Testis (tissue), 3 donors: ENCODE measurements around the gene PTCH1. TPM values are rescaled to one million over a fixed set of nuclear protein-coding genes. Genes with fewer than 3 reads are reported as not detected.

ENCODE experiments used
- DNase-seq: peaks from one replicate; pipeline ENCODE4 v3.0.0-alpha.2; 2019
- H3K27ac ChIP-seq, 2 donors: fragments of 200-600 bp; sonication (generic); one replicate each; pipeline ENCODE4 v1.5.1; 2019
- H3K27me3 ChIP-seq: fragments of 200-600 bp; sonication (generic); one replicate; pipeline ENCODE4 v1.5.1; 2019
- H3K36me3 ChIP-seq: fragments of 200-600 bp; sonication (generic); one replicate; pipeline ENCODE4 v1.5.1; 2017; ENCODE audit warnings: low read depth; ENCODE audit errors: missing control alignments
- H3K4me1 ChIP-seq: fragments of 200-600 bp; sonication (generic); one replicate; pipeline ENCODE4 v1.5.1; 2019
- H3K4me3 ChIP-seq, 2 donors: fragments of 200-600 bp; sonication (generic); one replicate each; pipeline ENCODE4 v1.5.1; 2017 to 2019
- H3K9me3 ChIP-seq: fragments of 200-600 bp; sonication (generic); one replicate; pipeline ENCODE4 v1.5.1; 2017
- POLR2A ChIP-seq: fragments of 450-650 bp; IDR thresholded peaks from one replicate; pipeline ENCODE4 v1.6.1; 2017; ENCODE audit warnings: antibody characterized with exemption, mild to moderate bottlenecking, moderate library complexity
- WGBS, 2 donors: methylation state at CpG; one replicate each; pipeline ENCODE4 v1.1.5; 2018; 5-methylcytosine and 5-hydroxymethylcytosine counted together
- intact Hi-C: fragments of 100-400 bp; cut with DNase I; formaldehyde crosslinking; loops from one replicate; pipeline ENCODE4 v1.15.1; 2023; ENCODE audit warnings: low total_unique reads
- polyA plus RNA-seq: library from polyadenylated mRNA; stranded (reverse); fragments of 350-450 nt; fragmentation: Illumina TruSeq; extraction: RNeasy Lipid Tissue Mini Kit (QIAGEN cat#74804); gene quantifications from one replicate; pipeline ENCODE4 v1.2.3, GENCODE V29; 2014; ENCODE audit warnings: low read depth, low replicate concordance; ENCODE audit not compliant: insufficient read depth
- total RNA-seq, 2 donors: library from RNA; depleted of rRNA; stranded (reverse); fragments of >200 nt; gene quantifications; one replicate each; pipeline ENCODE4 v1.2.3, GENCODE V29; 2016
- TF ChIP-seq, protein P1 (sequence below), 3 experiments: fragments of 450-650 bp in 2 of 3; fragments of 200-600 bp in 1 of 3; sonication (generic) in 1 of 3; IDR thresholded peaks; one replicate each; pipeline ENCODE4 v1.5.1; 2016 to 2019; ENCODE audit warnings: antibody characterized with exemption in 3 of 3, mild to moderate bottlenecking in 2 of 3, moderate library complexity in 1 of 3

PTCH1 gene
- total and polyA plus RNA-seq, 3 donors from 2014 or later, result 51.1 to 127 (median 93.5) TPM

DNA sequence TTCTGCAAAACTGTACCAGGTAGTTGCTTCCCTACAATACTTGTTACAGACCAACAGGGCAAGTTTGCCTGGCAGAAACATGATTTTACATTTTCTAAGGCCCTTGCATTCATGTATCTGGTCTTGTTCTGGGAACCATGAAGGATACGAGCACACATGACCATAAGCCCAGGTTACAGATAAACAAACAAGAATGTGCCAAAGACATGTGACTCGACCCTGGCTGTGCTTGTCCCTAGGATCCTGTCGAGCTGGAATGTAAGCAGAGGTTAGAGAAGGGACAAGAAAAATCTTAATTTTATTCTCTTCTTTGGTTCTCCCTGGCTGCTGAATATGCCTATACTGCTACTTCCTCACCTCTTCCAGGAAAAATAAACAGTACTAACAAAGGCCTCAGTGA, 32.5 kb downstream of the PTCH1 start:
- H3K36me3 ChIP-seq, result no peaks in the 10 kb centered on the region
- no peak overlapping the region for H3K27ac ChIP-seq
- no peak for DNase-seq
- WGBS, 2 donors, result 44 to 53% methylated on average over 3 of the region's 3 CpGs
- H3K27me3 ChIP-seq, result no peaks in the 10 kb centered on the region
- peaks cover 35% of the 10 kb centered on the region for H3K4me1 ChIP-seq
- H3K9me3 ChIP-seq, result no peaks in the 10 kb centered on the region
- H3K4me3 ChIP-seq, result no peak overlapping the region
- intact Hi-C loops, result no loop called here
- TF ChIP-seq POLR2A, result no peak
- TF ChIP-seq, protein P1, sequence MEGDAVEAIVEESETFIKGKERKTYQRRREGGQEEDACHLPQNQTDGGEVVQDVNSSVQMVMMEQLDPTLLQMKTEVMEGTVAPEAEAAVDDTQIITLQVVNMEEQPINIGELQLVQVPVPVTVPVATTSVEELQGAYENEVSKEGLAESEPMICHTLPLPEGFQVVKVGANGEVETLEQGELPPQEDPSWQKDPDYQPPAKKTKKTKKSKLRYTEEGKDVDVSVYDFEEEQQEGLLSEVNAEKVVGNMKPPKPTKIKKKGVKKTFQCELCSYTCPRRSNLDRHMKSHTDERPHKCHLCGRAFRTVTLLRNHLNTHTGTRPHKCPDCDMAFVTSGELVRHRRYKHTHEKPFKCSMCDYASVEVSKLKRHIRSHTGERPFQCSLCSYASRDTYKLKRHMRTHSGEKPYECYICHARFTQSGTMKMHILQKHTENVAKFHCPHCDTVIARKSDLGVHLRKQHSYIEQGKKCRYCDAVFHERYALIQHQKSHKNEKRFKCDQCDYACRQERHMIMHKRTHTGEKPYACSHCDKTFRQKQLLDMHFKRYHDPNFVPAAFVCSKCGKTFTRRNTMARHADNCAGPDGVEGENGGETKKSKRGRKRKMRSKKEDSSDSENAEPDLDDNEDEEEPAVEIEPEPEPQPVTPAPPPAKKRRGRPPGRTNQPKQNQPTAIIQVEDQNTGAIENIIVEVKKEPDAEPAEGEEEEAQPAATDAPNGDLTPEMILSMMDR (IDR thresholded peaks at IDR 0.05), result no peak

DNA sequence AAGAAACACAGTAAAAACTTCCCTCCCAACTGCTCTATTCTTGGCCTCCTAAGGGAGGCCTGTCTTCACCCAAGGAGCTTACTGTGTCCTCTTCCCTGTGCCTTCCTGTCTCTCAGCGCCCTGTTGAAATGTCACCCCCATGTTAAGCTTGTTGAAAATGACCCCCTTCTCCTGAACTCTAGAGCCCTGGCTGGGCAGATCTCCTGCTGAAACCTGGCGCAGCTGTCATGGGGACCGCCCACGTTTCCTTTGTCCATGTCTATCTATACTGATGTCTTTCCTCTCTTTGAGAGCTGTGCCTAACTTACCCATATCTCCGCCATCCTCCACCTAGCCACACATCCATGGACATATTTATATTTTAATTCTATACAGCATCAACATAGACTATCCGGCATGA, 33.3 kb downstream of the PTCH1 start:
- Histone ChIP-seq H3K4me1 (peaks cover 35% of the 10 kb centered on the region), H3K4me3 (no peak overlapping the region), H3K27ac (no peak overlapping the region), H3K27me3 (no peaks in the 10 kb centered on the region), H3K36me3 (no peaks in the 10 kb centered on the region), H3K9me3 (no peaks in the 10 kb centered on the region)
- TF ChIP-seq, protein P1 (IDR thresholded peaks at IDR 0.05), result no peak
- no peak for TF ChIP-seq POLR2A
- 72 to 88% methylated on average over 6 of the region's 6 CpGs for WGBS, 2 donors
- no peak for DNase-seq
- intact Hi-C loops, result no loop called here

DNA sequence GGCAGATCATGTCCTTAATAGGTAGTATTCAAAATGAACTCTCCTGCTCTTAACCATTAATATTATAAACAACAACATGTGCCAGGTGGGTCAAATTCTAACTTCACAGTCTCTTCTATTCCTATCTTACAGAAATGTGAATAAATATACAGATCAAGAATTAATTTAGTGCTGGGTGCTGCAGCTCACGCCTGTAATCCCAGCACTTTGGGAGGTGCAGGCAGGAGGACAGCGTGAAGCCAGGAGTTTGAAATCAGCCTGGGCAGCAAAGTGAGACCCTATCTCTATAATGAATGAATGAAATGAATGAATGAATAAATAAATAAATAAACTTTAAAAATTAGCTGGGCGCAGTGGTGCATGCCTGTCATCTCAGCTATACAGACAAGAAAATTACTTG, 34.1 kb downstream of the PTCH1 start:
- no peak for DNase-seq
- no peaks in the 10 kb centered on the region for H3K9me3 ChIP-seq
- WGBS, 2 donors, result 77 to 85% methylated on average over 3 of the region's 3 CpGs
- no peak for TF ChIP-seq POLR2A
- TF ChIP-seq, protein P1 (IDR thresholded peaks at IDR 0.05), result no peak
- no peaks in the 10 kb centered on the region for H3K27me3 ChIP-seq
- no peak overlapping the region for H3K4me3 ChIP-seq
- H3K36me3 ChIP-seq, result no peaks in the 10 kb centered on the region
- peaks cover 32% of the 10 kb centered on the region for H3K4me1 ChIP-seq
- intact Hi-C loops, result no loop called here
- H3K27ac ChIP-seq, result no peak overlapping the region

DNA sequence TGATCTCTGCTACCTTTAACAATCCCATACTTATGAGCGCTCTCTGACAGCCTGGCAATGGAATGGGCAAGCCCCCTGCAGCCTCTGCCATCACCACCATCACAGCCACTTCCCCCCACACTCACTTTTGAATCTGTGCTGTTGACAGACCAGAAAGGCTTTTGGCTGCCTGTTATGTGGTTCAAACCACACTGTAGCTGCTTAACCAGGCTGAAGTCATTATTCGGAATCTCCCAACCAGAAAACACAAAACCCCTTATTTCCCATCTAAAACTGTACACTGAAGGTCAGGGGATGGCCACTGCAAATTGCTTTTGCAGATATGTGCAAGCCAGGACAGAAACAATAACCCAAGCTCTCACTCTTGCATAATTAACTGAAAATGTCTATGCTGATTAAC, 35.8 kb downstream of the PTCH1 start:
- no peaks in the 10 kb centered on the region for H3K36me3 ChIP-seq
- no peak overlapping the region for H3K27ac ChIP-seq
- no peak for DNase-seq
- no peaks in the 10 kb centered on the region for H3K27me3 ChIP-seq
- no peaks in the 10 kb centered on the region for H3K9me3 ChIP-seq
- no peak overlapping the region for H3K4me3 ChIP-seq
- TF ChIP-seq POLR2A, result no peak
- TF ChIP-seq, protein P1 (IDR thresholded peaks at IDR 0.05), result no peak
- peaks cover 17% of the 10 kb centered on the region for H3K4me1 ChIP-seq
- intact Hi-C loops, result no loop called here
- 79 to 80% methylated on average over 2 of the region's 2 CpGs for WGBS, 2 donors

DNA sequence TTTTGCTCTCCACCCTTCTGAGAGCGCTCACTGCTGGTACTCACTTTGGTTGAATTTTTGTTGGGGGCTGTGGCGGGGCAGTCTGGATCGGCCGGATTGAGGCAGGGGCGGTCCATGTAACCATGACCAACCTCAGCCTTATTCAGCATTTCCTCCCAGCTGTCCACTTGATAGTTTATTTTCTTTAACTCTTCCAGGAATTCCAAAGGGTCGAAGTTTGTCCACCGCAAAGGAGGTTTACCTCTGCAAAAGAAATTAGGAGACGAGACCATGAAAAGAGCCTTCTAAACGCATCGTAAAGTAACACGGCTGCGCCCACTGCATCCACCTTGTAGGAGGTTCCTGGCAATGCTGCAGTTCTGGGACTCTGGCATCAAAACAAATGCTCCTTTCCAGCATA, 36.4 kb downstream of the PTCH1 start:
- peaks cover 10% of the 10 kb centered on the region for H3K4me1 ChIP-seq
- no peaks in the 10 kb centered on the region for H3K9me3 ChIP-seq
- H3K4me3 ChIP-seq, result no peak overlapping the region
- H3K27ac ChIP-seq, result no peak overlapping the region
- H3K27me3 ChIP-seq, result no peaks in the 10 kb centered on the region
- no peaks in the 10 kb centered on the region for H3K36me3 ChIP-seq
- TF ChIP-seq, protein P1 (IDR thresholded peaks at IDR 0.05), result no peak
- no peak for TF ChIP-seq POLR2A
- WGBS, 2 donors, result 68 to 73% methylated on average over 12 of the region's 12 CpGs
- no peak for DNase-seq
- intact Hi-C loops, result no loop called here
